C4-2B (cell line): Measurements from ENCODE around the gene ATP9A.

Experiments used
- CTCF ChIP-seq: fragments of 450-650 bp; conservative IDR thresholded peaks from 2 replicates; pipeline ENCODE4 v1.5.1; 2017; ENCODE audit warnings: mild to moderate bottlenecking
- ZFX ChIP-seq: fragments of 450-650 bp; IDR thresholded peaks from 2 replicates; pipeline ENCODE4 v1.6.1; 2017

- TF ChIP-seq CTCF (no peak; the same call in 1 of the 2 replicates), ZFX (no peak)
These were observed 960 bp downstream of the ATP9A start for GRCh38 chr20:51766994-51767866.
